GM12892 (cell line): ENCODE results near the gene PDZRN4.

Experiments
- DNase-seq: peaks from one replicate; pipeline ENCODE4 v3.0.0; 2011; ENCODE audit not compliant: insufficient read length
- FAIRE-seq: peaks from 2 replicates; lab custom pipeline; 2011; peaks lifted over from hg19 to GRCh38; lab: Jason Lieb, UNC
- POLR2A ChIP-seq: IDR thresholded peaks from 2 replicates; pipeline ENCODE4 v1.6.1; 2011; ENCODE audit warnings: low read depth, low read length, control low read depth
- POLR2AphosphoS5 ChIP-seq: IDR thresholded peaks from 2 replicates; pipeline ENCODE4 v1.6.1; 2011; ENCODE audit warnings: low read depth, low read length, control low read depth
- TAF1 ChIP-seq: IDR thresholded peaks from 2 replicates; pipeline ENCODE4 v1.6.1; 2011; ENCODE audit warnings: low read depth, mild to moderate bottlenecking, control low read depth, low read length, borderline replicate concordance

The PDZRN4 gene

GRCh38 chr12:41344776-41345470 is 156.8 kb downstream of the PDZRN4 start:
- DNase-seq: no peak
- TF ChIP-seq POLR2AphosphoS5 (no peak), POLR2A (no peak), TAF1 (no peak)
- FAIRE-seq: no peak

GRCh38 chr12:41348198-41348597 is 160.1 kb downstream of the PDZRN4 start:
- no peak for FAIRE-seq
- TF ChIP-seq POLR2A: no peak
- no peak for TF ChIP-seq POLR2AphosphoS5
- no peak for TF ChIP-seq TAF1
- DNase-seq: no peak

- DNase-seq (no peak), FAIRE-seq (no peak)
- TF ChIP-seq POLR2A: no peak
- TF ChIP-seq TAF1: no peak
- TF ChIP-seq POLR2AphosphoS5: no peak
These were observed 168.1 kb downstream of the PDZRN4 start for GRCh38 chr12:41356181-41356580.

GRCh38 chr12:41361738-41362137 is 173.6 kb downstream of the PDZRN4 start:
- TF ChIP-seq TAF1 (no peak), POLR2AphosphoS5 (no peak), POLR2A (no peak)
- DNase-seq (no peak), FAIRE-seq (no peak)

- DNase-seq: no peak
- TF ChIP-seq TAF1 (no peak), POLR2A (no peak), POLR2AphosphoS5 (no peak)
- no peak for FAIRE-seq
These were observed 174.4 kb downstream of the PDZRN4 start for GRCh38 chr12:41362510-41362909.

- FAIRE-seq (no peak), DNase-seq (no peak)
- TF ChIP-seq POLR2AphosphoS5 (no peak), POLR2A (no peak), TAF1 (no peak)
These were observed 174.8 kb downstream of the PDZRN4 start for GRCh38 chr12:41362931-41363330.

GRCh38 chr12:41364211-41364610 is 176.1 kb downstream of the PDZRN4 start:
- FAIRE-seq: no peak
- TF ChIP-seq POLR2A: no peak
- TF ChIP-seq POLR2AphosphoS5: no peak
- no peak for TF ChIP-seq TAF1
- DNase-seq: no peak

- FAIRE-seq: no peak
- DNase-seq: no peak
- TF ChIP-seq POLR2A (no peak), TAF1 (no peak), POLR2AphosphoS5 (no peak)
These were observed 177.6 kb downstream of the PDZRN4 start for GRCh38 chr12:41365653-41366171.

- FAIRE-seq (no peak), DNase-seq (no peak)
- TF ChIP-seq POLR2A (no peak), TAF1 (no peak), POLR2AphosphoS5 (no peak)
These were observed 179.7 kb downstream of the PDZRN4 start for GRCh38 chr12:41367726-41368405.

GRCh38 chr12:41380878-41381277 is 192.8 kb downstream of the PDZRN4 start:
- TF ChIP-seq POLR2A (no peak), POLR2AphosphoS5 (no peak), TAF1 (no peak)
- DNase-seq (no peak), FAIRE-seq (no peak)

GRCh38 chr12:41402801-41403200 is 214.7 kb downstream of the PDZRN4 start:
- FAIRE-seq: no peak
- TF ChIP-seq POLR2AphosphoS5: no peak
- no peak for TF ChIP-seq POLR2A
- no peak for TF ChIP-seq TAF1
- no peak for DNase-seq
